ENCODE measurements around the gene ALDH1A3. TPM values are rescaled to one million over a fixed set of nuclear protein-coding genes. Genes with fewer than 3 reads are reported as not detected.

ALDH1A3 gene
- total and polyA plus RNA-seq, 2 of the 13 experiments (the other 11 are each of a cell fraction or from before 2014, with no cell fraction given) = not detected

- in situ Hi-C loops (cut with HindIII; ENCODE audit: extremely low pct_ligation_motif_present, low pct_unique_long_range_greater_than_20kb) (no loop called here), intact Hi-C loops (cut with micrococcal nuclease; ENCODE audit: unreplicated experiment) (no loop called here)
- no peak overlapping the region for H3K9ac ChIP-seq (ENCODE audit: insufficient read depth, low read depth, low read length)
- H4K20me1 ChIP-seq (ENCODE audit: insufficient read depth, low read length) = no peaks in the 10 kb centered on the region
- FAIRE-seq (no peak), ATAC-seq (no peak), DNase-seq (ENCODE audit: low spot score) (no peak)
- H3K4me2 ChIP-seq (ENCODE audit: low read depth, low read length) = no peak overlapping the region
- no peaks in the 10 kb centered on the region for H3K9me3 ChIP-seq (ENCODE audit: low read length)
- H3K36me3 ChIP-seq (replicated peaks in 1 of 2; ENCODE audit: control insufficient read depth in 1 of 2, insufficient read depth in 2 of 2, low read length in 2 of 2) = no peaks in the 10 kb centered on the region
- no peak overlapping the region for H2AFZ ChIP-seq (ENCODE audit: low read length)
- WGBS (ENCODE audit: low lambda C conversion rate) = 24% methylated on average over 13 of the region's 15 CpGs
- H3K27ac ChIP-seq (ENCODE audit: extremely low read length, insufficient read depth, low read length) = no peak overlapping the region
- CTCF ChIA-PET (ENCODE audit: low intra/inter-chr PET ratio, low total read pairs) = no interaction called here
- no TSS peak for BruUV-seq (replicated peaks)
- H3K27me3 ChIP-seq (ENCODE audit: control insufficient read depth in 1 of 2, insufficient read depth in 2 of 2, low read length in 2 of 2) = peaks cover 0 to 36% of the 10 kb centered on the region in 2 experiments; a peak in 4 of 5 replicates
- POLR2A ChIA-PET = no interaction called here
- no peaks in the 10 kb centered on the region for H3K79me2 ChIP-seq (ENCODE audit: insufficient read depth, low read length)
- H3K4me3 ChIP-seq (replicated peaks in 1 of 3; ENCODE audit: insufficient read depth in 1 of 3, low read depth in 2 of 3, low read length in 3 of 3) = no peak overlapping the region
- H3K4me1 ChIP-seq (ENCODE audit: insufficient read depth, low read length) = no peaks in the 10 kb centered on the region
- TF ChIP-seq ARID4A (CRISPR knock-in tag; IDR thresholded peaks at IDR 0.05; ENCODE audit: borderline replicate concordance) (no peak), TBX3 (IDR thresholded peaks at IDR 0.05; ENCODE audit: borderline replicate concordance) (no peak), ZMYM4 (CRISPR knock-in tag; IDR thresholded peaks at IDR 0.05) (no peak), THRA (CRISPR knock-in tag; IDR thresholded peaks at IDR 0.05; ENCODE audit: borderline replicate concordance) (no peak), ZNF503 (CRISPR knock-in tag; IDR thresholded peaks at IDR 0.05) (no peak), TRIM24 (CRISPR knock-in tag; IDR thresholded peaks at IDR 0.05) (no peak), ZEB1 (IDR thresholded peaks at IDR 0.05; ENCODE audit: insufficient replicate concordance, low read depth) (no peak), ZNF609 (CRISPR knock-in tag; IDR thresholded peaks at IDR 0.05; ENCODE audit: borderline replicate concordance) (no peak), ZSCAN9 (CRISPR knock-in tag; IDR thresholded peaks at IDR 0.05; ENCODE audit: borderline replicate concordance) (no peak), MXD3 (CRISPR knock-in tag; IDR thresholded peaks at IDR 0.05) (no peak)
These were observed 51.7 kb downstream of the ALDH1A3 start for GRCh38 chr15:100931143-100931890.
